ENCODE measurements around the gene FOXF1.

FOXF1 gene

GRCh38 chr16:86471896-86472295 is 38.4 kb upstream of the FOXF1 start:
- no peak overlapping the region for H3K4me3 ChIP-seq (ENCODE audit: low read length)
- no peaks in the 10 kb centered on the region for H3K36me3 ChIP-seq (replicated peaks; ENCODE audit: low read depth, low read length)
- H4K20me1 ChIP-seq (ENCODE audit: insufficient read depth, low read length), result no peaks in the 10 kb centered on the region
- H3K9me3 ChIP-seq (ENCODE audit: insufficient read depth, low read length), result no peaks in the 10 kb centered on the region
- H3K4me1 ChIP-seq (ENCODE audit: low read length), result no peaks in the 10 kb centered on the region
- peaks cover 10% of the 10 kb centered on the region; the same call in 1 of the 2 replicates for H3K27me3 ChIP-seq (ENCODE audit: low read depth, low read length)
- H3K27ac ChIP-seq (ENCODE audit: low read length), result no peak overlapping the region
- H3K4me2 ChIP-seq (ENCODE audit: low read length), result no peak overlapping the region
- no peak overlapping the region for H2AFZ ChIP-seq (ENCODE audit: low read depth, low read length)
- H3K9ac ChIP-seq (ENCODE audit: low read length), result no peak overlapping the region
- H3K79me2 ChIP-seq (ENCODE audit: low read length), result no peaks in the 10 kb centered on the region
- TF ChIP-seq EZH2phosphoT487 (IDR thresholded peaks at IDR 0.05; ENCODE audit: low read depth) (no peak), CTCF (IDR thresholded peaks at IDR 0.05; ENCODE audit: low read depth, low read length) (no peak)

GRCh38 chr16:86472366-86472765 is 38.0 kb upstream of the FOXF1 start:
- Histone ChIP-seq H4K20me1 (ENCODE audit: insufficient read depth, low read length) (no peaks in the 10 kb centered on the region), H3K36me3 (replicated peaks; ENCODE audit: low read depth, low read length) (no peaks in the 10 kb centered on the region), H3K27ac (ENCODE audit: low read length) (no peak overlapping the region), H3K27me3 (ENCODE audit: low read depth, low read length) (peaks cover 14% of the 10 kb centered on the region; the same call in 1 of the 2 replicates), H2AFZ (ENCODE audit: low read depth, low read length) (no peak overlapping the region), H3K4me2 (ENCODE audit: low read length) (no peak overlapping the region), H3K4me1 (ENCODE audit: low read length) (no peaks in the 10 kb centered on the region), H3K9ac (ENCODE audit: low read length) (no peak overlapping the region), H3K79me2 (ENCODE audit: low read length) (no peaks in the 10 kb centered on the region), H3K4me3 (ENCODE audit: low read length) (no peak overlapping the region), H3K9me3 (ENCODE audit: insufficient read depth, low read length) (no peaks in the 10 kb centered on the region)
- TF ChIP-seq EZH2phosphoT487 (IDR thresholded peaks at IDR 0.05; ENCODE audit: low read depth), result no peak
- no peak for TF ChIP-seq CTCF (IDR thresholded peaks at IDR 0.05; ENCODE audit: low read depth, low read length)

- TF ChIP-seq EZH2phosphoT487 (IDR thresholded peaks at IDR 0.05; ENCODE audit: low read depth), result no peak
- no peak for TF ChIP-seq CTCF (IDR thresholded peaks at IDR 0.05; ENCODE audit: low read depth, low read length)
- Histone ChIP-seq H2AFZ (ENCODE audit: low read depth, low read length) (no peak overlapping the region), H3K36me3 (replicated peaks; ENCODE audit: low read depth, low read length) (no peaks in the 10 kb centered on the region), H3K27ac (ENCODE audit: low read length) (no peak overlapping the region), H3K4me2 (ENCODE audit: low read length) (no peak overlapping the region), H3K9ac (ENCODE audit: low read length) (no peak overlapping the region), H4K20me1 (ENCODE audit: insufficient read depth, low read length) (no peaks in the 10 kb centered on the region), H3K79me2 (ENCODE audit: low read length) (no peaks in the 10 kb centered on the region), H3K9me3 (ENCODE audit: insufficient read depth, low read length) (no peaks in the 10 kb centered on the region), H3K4me1 (ENCODE audit: low read length) (no peaks in the 10 kb centered on the region), H3K4me3 (ENCODE audit: low read length) (no peak overlapping the region), H3K27me3 (ENCODE audit: low read depth, low read length) (peaks cover 27% of the 10 kb centered on the region)
These were observed 33.3 kb upstream of the FOXF1 start for GRCh38 chr16:86476956-86477534.

GRCh38 chr16:86477642-86478041 is 32.7 kb upstream of the FOXF1 start:
- Histone ChIP-seq H3K9me3 (ENCODE audit: insufficient read depth, low read length) (no peaks in the 10 kb centered on the region), H3K79me2 (ENCODE audit: low read length) (no peaks in the 10 kb centered on the region), H3K4me1 (ENCODE audit: low read length) (no peaks in the 10 kb centered on the region), H3K36me3 (replicated peaks; ENCODE audit: low read depth, low read length) (no peaks in the 10 kb centered on the region), H3K9ac (ENCODE audit: low read length) (no peak overlapping the region), H2AFZ (ENCODE audit: low read depth, low read length) (no peak overlapping the region), H3K27me3 (ENCODE audit: low read depth, low read length) (peaks cover 27% of the 10 kb centered on the region), H3K27ac (ENCODE audit: low read length) (no peak overlapping the region), H3K4me2 (ENCODE audit: low read length) (no peak overlapping the region), H3K4me3 (ENCODE audit: low read length) (no peak overlapping the region), H4K20me1 (ENCODE audit: insufficient read depth, low read length) (no peaks in the 10 kb centered on the region)
- TF ChIP-seq EZH2phosphoT487 (IDR thresholded peaks at IDR 0.05; ENCODE audit: low read depth) (no peak), CTCF (IDR thresholded peaks at IDR 0.05; ENCODE audit: low read depth, low read length) (no peak)

Data from OCI-LY3 (cell line).